Fibroblast of skin of back (primary cell): ENCODE data around the gene GHRH.

Experiments used
- DNase-seq: peaks from one replicate; pipeline ENCODE4 v3.0.0-alpha.2; 2013

Gene GHRH

DNA sequence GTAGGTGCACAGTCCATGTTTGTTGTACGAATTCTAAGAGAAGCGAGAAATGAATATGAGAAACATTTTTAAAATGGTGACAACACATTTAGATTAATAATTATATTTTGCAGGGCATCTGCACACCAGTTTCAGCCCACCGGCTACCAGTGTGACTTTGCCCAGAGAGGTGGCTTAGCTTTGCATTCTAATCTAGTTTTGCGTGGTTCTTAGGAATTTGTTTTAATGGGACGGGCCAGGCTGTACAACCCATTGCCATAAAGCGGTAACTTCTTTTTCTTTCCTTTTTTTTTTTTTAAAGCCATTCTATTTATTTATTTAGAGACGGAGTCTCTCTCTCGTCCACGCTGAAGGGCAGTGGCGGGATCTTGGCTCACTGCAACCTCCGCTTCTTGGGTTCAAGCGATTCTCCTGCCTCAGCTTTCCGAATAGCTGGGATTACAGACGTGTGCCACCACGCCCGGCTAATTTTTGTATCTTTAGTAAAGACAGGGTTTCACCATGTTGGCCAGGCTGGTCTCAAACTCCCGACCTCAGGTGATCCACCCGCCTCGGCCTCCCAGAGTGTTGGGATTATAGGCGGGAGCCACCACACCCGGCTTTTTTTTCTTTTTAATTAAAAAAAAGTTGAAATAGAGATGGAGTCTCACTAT lies 28.7 kb upstream of the GHRH start:
- DNase-seq, result no peak

DNA sequence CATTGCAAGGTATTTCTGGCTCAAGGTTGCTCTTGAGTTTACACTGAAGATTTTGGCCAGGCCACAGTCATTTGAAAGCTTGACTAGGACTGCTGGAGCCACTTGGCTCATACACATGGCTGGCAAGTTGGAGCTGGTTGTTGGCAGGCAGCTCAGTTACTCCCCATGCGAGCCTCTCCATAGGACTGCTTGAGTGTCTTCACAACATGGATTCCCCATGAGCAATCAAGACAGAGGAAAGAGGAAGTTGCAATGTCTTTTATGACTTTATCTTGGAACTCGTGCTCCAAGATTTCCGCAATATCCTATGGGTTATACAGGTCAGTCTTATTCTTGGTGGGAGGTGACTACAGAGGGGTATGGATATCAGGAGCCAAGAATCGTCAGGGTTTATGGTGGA lies 26.5 kb upstream of the GHRH start:
- DNase-seq, result no peak

DNA sequence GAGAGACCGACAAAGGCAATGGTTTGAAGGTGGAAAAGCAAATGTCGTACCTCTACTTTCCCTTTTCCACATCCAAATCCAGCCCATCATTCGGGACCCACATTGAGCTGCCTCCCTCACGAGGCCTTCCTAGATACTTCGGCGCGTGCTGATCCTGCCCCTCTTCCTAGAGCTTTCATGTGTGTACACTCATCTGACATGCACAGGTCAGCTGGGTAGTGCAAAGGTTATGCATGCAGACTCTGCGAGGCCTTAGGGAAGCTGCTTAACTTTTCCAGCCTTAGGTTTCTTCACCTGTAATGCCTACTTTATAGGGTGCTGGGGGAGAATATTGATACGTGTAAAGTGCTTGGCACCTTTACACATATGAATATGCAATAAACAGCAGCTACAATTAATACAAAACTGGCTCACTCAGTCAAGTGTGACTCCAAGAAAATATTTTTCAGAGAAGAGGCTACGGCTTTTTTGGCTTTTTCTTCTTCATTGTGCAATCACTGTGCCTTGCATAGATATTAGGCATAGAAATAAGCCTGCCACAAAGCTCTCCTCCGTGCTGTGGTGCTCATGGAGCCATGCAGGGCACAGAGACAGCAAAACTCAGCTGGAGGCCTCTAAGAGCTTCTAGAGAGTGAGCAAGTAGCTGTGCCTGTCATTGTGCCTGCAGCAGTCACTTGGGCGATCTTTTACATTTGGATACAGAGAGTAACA lies 24.2 kb upstream of the GHRH start:
- no peak for DNase-seq

DNA sequence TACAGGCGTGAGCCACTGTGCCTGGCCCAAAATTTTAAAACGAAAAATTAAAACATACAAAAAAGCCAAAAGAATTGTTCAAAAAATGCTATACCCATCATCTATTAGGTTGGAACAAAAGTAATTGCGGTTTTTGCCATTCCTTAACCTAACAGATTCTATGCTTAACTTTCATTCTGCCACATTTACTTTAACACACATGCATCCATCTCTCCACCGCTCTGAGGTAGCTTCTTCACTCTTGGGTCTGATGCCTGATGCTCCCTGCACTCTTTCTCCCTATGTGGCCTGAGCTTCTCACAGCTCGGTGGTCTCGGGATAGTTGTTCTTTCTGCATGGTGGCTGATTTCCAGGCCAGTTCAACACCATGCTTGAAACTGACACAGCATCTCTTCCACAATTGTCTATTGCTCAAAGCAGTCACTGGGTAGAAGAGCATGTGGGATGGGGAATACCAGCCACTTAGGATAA lies 23.1 kb upstream of the GHRH start:
- no peak for DNase-seq

DNA sequence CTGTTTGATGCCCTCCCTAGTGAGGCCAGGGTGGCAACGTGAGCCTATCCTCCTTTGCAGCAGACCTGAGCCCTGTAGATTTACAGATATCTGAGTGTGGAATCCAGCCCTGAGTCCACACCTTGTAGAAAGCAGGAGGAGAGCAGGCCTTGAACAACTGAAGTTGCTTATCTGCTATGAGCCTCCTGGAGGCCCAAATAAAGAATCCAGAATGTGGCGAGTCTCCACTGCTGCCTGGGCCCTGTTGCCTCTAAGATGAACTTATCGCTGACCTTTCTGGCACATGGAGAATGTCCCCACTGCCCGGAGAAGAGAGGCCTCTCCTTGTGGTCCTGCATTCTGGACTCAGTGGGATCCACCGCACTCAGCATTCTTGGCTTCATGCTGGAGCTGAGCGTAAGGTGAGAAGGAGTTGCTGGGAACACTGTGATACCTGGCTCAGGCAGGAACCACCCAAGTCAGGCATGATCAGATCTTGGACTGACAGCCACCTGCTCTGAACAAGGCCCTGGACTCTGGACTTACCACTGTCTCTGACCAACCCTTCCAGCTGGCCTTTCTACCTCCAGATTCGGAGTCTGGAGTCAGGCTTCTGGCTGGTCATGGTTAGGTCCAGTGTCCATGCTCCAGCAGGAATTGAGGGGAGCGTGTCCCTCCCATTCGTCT lies 22.0 kb upstream of the GHRH start:
- DNase-seq, result no peak

DNA sequence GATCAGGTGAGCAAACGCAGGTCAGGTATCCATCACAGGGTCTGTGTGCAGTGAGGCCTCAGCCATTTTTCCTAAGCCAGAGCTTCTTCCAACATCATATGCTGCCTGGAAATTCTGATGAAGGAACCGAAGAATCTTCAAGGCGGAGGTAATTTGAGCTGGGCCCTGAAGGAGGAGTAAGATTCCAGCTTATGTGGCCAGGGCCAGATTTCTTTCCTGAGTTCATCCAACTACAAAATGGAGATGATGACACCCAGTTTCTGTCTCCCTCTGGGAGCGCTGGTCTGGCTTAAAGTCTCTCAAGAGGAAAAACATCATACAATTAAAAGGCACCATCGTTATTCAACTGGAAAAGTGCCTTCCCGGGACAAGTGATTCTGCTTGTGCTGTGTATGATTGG lies 20.9 kb upstream of the GHRH start:
- DNase-seq, result peak; percentile 69

DNA sequence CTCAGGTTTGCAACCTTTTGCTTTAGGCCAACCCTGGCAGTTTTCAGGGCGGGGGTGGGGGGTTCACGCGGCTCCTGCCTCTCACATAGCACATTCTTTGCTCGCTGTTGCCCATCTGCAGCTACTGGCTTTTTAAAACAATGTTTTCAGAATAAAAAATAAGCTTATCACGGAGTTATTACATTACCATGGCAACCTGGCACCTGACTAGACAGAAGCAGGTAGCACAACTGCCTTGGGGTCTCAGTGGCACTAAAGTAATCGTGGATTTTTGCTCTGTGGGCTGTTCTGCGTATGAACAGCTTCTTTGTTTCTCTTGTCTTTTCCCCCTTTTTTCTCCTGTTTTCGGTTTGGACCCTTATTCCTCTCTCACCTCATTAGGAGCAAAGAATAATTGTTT lies 18.8 kb upstream of the GHRH start:
- DNase-seq, result no peak

DNA sequence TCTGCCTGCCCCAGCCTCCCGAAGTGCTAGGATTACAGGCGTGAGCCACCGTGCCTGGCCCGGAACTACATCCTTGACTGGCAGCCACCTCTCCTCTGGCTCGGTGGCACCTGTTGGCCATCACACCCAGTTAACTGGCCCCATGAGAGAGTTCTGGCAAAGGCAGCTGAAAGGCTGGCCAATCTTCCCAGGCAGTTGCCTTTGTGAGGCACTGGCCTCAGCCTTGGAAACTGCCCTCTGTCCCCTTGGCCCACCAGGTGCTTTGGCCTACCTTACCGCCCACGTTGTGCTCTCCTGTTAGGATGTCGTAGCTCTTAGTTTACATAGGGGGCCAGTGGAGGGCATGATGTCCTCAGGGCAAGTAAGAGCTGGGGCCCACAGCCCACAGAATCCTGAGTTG lies 18.2 kb upstream of the GHRH start:
- no peak for DNase-seq

DNA sequence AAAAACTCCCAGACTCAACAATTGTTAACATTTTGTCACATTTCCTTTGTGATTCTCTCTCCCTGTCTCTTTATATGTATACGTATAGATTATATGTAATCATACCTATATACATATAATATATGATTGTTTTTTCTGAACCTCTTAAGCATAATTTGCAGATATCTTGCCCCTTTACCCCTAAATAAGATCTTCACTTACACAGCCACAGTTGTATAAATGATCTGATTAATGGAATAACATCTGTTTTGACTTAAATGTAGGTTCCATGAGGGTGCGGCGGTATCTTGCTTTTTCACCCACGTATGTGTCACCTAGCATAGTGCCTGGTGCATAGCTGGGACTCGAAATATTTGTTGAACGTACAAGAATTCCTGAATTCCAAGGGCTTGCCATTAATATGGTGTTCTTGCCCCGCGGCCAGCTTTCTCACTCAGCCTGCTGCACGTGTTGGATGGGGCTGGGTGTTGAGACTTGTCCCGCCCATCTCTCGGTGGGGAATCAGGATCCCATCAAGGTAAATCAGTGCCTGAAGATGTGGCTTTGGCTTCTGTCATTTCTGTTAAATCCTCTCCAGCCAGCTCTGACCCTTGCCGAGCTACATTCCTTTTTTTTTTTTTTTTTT lies 17.5 kb upstream of the GHRH start:
- DNase-seq, result peak; percentile 20

DNA sequence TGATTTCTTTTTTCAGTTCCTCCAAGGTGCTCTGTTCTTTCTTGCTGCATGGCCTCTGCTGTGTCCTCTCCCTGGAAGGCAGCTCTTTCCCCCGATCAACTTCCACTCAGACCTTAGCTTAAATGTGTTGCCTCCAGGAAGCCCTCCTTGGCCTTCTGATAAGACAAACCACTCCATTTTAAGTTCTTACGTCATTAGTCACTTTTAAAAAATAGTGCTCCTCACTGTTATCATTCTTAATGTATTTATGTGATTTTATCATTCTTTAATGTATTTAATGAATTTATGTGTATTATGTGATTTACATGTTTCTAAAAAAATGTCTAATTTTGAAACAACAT lies 15.6 kb upstream of the GHRH start:
- no peak for DNase-seq

DNA sequence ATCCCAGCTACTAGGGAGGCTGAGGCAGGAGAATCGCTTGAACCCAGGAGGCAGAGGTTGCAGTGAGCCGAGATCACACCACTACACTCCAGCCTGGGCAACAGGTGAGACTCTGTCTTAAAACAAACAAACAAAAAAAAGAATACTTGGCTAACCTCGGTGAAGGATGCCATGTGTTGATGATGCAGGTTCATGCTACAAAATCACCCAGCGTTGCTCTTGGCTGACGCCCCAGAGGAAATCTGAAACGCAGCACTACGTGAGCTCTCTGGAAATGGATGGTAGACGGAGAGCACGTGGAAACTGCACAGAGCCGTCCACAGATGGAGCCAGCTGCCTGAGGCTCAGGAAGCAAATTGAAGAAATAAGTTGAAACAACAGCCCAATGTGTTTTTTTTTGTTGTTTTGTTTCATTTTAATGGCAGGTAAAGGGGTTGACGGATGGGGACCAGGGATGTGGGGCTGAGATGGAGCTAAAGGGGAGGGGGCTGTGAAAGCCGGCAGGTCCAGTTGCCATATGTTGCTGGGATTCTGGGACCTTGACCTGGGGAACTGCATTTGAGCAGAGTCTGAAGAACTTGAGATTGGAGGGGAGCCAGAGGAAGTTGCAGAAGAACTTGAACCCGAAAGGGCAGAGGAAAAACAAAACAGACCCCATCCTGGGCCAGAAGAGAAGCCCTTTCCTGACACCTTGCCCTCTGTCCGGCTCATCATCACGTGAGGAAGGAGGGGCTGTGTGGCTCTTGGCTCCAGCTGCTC lies 15.1 kb upstream of the GHRH start:
- DNase-seq, result peak; percentile 61

DNA sequence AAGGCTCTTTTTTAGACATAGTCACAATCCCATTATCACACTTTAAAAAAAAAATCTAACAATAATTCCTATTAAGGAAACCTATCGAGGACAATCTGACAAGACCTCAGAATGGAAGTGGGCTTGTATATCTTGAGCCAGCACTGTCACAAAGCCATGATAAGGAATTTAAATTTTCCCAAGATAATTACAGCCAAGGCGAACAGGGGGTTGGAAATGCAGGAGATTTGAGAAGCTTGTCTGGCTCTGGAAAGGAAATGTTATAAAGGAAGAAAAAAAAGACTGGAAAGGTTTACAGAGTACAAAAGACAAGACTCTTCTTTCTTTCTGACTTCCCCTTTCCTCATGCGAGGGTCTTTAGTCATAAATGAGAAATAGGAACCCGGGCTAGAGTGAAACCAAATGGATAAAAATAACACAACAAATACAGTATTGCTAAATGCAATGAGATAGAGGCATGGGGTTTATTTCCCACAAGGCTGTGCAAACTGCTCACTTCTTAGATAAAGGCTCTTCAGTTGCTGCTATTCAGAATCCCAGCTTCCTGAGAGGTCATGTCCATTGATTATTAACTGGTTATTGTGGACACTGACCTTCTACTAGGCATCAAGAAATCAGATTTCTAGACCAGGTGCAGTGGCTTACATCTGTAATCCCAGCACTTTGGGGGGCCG lies 13.4 kb upstream of the GHRH start:
- DNase-seq, result no peak

DNA sequence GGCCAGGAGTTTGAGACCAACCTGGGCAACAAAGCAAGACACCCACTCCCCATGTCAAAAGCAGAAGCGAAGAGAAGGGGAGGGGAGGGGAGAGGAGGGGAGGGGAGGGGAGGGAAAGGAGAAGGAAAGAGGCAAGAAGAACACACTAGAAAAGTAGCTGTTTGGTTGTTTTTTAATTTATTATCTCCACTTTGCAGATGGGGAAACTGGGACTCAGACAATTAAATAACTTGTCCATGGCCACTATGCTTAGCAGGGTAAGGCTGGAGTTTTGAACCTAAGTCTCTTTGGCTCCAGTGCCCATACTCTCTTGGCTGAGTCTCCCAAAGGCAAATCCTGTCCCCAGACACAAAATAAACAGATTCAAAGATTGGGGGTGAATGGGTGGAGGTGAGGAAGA lies 12.4 kb upstream of the GHRH start:
- no peak for DNase-seq

DNA sequence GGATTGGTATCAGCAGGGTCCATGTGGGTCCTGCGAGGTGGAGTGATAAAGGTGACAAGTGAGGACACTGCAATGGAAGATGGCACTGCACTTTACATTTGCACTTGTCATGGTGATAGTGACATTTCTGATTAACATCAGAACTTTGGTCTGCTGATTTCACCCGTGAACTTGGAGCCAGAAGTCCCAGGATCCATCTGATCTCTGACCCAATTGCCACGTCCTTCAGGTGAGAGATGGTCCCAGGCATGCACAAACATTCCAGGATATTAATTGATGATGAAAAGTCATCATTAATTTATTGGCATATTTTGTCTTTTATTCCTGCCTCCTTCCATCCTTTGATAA lies 9.8 kb upstream of the GHRH start:
- no peak for DNase-seq

DNA sequence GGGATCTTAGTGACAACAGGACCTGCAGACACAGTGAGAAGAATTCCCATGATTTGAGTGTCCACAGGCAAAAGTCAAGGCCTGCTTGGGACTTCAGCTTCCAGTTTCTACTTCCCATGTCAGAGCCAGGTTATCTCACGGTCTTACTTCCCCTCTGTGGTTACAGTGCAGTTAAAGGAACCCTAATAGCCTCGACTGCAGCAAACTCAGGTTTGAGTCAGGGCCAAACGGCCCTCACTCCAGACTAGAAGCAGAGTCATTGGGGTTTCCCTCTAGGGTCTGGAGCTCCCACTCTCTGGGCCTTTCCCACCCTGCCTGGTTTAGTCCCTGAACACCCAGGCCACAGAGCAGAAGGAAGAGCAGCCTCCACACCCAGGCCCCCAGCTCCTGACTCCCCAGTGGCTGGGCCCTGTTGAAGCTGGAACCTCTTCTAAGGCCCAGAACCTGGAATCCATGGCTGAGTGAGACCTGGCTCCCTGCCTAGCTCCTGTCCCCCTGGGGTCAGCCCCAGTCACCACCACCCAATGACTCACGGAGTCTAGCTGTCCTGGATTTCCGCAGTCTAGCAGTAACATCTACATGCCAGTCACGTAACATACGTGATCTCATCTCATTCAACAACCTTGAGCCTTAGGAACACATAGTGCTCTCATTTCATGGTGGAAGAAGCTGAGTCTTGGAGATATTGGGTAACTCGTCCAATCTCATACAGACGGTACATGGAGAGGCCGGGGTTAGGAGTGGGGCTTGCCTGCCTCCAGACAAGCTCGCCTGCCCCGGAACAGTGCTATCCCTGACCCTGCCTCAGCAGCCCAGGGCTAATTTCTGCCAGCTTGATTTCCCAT lies 9.2 kb upstream of the GHRH start:
- peak; percentile 46 for DNase-seq

DNA sequence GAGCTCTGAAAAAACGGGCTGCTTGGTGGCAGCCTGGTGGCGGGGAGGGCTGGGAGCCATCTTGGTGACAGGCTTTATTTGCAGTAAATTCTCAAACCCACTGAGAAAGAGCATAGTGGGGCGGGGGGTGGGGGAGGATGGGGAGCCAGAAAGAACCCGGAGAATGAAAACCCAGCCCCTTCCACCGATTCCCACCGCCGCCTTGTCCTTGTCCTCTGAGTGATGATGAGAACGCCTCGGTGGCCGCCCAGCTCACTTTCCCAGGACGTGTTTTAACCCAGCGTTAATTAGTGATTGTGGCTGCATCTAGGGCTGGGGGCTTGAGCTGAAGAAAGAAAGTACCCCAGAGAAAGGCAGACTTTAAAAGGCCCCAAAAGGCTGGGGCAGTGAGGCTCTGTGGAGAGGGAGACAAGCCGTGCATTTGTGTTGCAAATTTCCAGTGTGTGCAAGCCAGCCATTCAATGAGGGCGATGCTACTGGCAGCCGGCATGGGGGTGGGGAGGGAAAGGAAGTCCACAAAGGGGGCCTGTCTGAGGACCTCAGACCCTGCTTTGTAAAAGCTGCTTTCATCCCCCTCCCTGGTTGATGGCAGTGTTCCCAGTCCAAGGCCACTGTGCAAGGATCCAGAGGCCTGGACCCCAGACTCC lies 6.2 kb upstream of the GHRH start:
- no peak for DNase-seq

DNA sequence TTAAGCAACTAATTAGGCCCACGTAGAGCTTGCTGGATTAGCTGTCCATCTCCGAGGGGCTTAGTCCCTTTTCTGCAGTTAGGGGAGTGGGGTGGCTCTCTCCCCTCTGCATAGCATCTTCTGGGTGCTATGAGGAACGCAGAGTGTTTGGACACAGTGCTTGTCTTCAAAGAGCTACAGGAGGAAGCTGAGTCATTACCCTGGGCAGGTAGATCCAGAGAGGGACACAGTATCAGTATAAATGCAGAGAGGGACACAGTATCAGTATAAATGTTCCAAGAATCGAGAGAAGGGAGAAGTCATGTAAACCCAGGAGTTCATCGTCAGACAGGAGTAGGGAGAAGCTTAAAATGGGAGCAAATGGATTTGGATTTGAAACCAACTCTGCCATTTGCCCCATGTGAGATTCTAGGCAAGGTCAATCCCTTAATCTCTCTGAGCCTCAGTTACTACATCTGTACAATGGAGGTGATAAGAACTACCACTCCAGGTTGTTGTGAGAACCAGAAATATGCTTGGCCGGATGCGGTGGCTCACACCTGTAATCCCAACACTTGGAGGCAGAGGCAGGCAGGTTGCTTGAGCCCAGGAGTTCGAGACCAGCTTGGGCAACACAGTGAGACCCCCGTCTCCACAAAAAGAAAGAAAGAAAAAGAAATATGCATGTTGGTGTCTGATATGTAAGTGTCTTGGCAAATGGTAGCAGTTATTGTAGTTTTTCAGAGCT lies 5.5 kb upstream of the GHRH start:
- DNase-seq, result no peak

DNA sequence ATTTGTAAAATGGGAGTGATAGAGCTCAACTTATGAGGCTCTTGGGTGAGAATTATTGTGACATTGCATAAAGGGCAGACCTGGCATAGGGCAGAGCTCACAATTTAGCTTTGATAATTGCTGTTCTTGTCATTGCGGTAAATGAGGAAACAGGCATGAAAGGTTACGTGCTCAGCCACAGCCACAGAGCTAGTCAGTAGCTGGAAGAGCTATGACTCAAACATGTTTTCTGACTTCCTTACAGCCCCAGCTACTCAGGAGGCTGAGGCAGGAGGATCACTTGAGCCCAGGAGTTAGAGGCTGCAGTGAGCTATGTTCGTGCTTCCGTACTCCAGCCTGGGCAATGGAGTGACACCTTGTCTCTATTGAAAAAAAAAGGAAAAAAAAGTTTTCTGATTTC lies 3.5 kb upstream of the GHRH start:
- DNase-seq, result no peak

DNA sequence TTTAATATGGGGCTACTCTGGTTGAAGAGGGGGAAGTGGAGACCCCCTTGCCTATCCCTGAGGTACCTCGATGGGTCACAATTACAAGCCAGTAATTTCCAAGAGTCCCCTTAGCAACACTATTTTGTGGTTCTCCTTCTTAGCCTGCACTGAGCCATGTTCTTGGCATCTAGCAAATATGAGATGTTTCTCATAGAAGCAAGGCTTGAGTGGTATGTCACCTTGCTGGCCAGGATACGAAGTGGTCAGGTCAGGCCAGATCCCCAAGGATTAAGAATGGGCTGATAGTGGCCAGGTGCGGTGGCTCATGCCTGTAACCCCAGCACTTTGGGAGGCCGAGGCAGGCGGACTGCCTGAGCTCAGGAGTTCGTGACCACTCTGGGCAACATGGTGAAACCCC lies 2.1 kb upstream of the GHRH start:
- no peak for DNase-seq

DNA sequence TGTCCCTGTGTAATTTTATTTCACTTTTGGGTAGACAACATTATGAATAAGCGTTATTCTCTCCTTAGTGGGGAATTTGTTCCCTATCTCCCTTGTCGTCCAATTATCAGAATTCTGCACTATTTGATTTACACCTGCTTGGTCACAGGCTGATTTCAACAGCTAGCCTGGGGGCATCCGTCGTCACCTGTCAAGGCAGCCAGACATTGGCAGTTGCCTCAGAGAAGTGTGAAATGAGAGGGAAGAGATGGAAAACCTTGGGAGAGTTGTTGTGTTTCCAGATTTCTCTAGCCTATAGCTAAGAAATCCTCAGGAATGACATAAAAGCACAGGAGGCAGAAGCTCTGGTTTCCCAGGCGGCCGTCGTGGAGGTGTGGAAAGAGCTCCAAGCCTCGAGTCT lies 891 bp upstream of the GHRH start:
- no peak for DNase-seq
